HG03025 (cell line): ENCODE measurements around the gene PDCD7.
"Not testable (repeated sequence)": the region's sequence is repeated elsewhere in the genome, so short reads cannot be mapped to it uniquely, and the experiment has no call there.

Source experiments
- ATAC-seq: cut with Tn5 transposase; IDR thresholded peaks from one replicate; pipeline ENCODE4 v1.9.1; 2021; ENCODE audit warnings: mild to moderate bottlenecking, moderate library complexity; ENCODE audit not compliant: unreplicated experiment, low FRiP score

PDCD7 gene, protein sequence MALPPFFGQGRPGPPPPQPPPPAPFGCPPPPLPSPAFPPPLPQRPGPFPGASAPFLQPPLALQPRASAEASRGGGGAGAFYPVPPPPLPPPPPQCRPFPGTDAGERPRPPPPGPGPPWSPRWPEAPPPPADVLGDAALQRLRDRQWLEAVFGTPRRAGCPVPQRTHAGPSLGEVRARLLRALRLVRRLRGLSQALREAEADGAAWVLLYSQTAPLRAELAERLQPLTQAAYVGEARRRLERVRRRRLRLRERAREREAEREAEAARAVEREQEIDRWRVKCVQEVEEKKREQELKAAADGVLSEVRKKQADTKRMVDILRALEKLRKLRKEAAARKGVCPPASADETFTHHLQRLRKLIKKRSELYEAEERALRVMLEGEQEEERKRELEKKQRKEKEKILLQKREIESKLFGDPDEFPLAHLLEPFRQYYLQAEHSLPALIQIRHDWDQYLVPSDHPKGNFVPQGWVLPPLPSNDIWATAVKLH

DNA sequence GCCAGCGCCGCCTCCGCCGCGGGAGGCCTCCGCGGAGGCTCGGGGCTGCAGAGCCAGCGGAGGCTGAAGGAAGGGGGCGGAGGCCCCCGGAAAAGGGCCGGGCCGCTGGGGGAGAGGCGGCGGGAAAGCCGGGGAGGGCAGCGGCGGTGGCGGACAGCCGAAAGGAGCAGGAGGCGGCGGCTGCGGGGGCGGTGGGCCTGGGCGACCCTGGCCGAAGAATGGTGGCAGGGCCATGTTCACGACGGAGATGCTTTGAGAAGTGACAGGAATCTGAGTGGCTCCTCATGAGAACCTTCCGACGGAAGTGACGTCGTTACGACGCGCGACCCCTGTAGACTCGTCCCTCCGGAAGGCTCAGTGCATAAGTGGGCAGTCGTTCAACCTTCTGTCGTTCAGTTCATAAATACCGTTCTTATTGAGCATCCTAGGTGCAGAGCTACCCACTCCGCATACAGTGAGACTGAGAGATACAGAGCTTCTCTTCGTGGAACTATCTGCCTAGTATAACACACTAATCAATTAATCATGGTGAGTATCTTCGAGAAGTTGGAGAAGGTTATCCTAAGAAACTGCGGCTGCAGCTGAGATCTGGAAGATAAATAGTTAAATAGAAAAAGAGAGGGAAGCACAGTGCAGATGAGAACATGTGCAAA is at the start of gene PDCD7:
TSS of gene PDCD7 (minus strand) at position 261 of the 653 bp plus-strand sequence. CDS start at position 234, 27 bp downstream.
- peak; percentile 70 for ATAC-seq

DNA sequence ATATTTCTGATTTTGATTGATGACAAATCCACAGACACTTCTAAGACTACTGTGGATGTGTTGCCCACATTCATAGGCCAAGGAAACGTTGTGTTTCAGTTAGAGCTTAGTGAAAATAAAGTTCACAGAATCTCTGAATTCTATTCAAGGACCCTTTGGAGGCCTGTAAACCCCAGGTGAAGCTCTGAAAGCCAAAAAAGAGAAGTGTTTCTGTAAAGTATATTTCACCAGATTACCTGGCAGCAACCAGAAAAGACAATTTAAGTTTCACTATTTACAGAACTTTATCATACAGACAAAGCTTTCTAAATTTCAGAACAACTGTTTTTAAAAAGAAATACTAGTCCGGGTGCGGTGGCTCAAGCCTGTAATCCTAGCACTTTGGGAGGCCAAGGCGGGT is 48.9 kb upstream of the PDCD7 start:
- no peak for ATAC-seq

DNA sequence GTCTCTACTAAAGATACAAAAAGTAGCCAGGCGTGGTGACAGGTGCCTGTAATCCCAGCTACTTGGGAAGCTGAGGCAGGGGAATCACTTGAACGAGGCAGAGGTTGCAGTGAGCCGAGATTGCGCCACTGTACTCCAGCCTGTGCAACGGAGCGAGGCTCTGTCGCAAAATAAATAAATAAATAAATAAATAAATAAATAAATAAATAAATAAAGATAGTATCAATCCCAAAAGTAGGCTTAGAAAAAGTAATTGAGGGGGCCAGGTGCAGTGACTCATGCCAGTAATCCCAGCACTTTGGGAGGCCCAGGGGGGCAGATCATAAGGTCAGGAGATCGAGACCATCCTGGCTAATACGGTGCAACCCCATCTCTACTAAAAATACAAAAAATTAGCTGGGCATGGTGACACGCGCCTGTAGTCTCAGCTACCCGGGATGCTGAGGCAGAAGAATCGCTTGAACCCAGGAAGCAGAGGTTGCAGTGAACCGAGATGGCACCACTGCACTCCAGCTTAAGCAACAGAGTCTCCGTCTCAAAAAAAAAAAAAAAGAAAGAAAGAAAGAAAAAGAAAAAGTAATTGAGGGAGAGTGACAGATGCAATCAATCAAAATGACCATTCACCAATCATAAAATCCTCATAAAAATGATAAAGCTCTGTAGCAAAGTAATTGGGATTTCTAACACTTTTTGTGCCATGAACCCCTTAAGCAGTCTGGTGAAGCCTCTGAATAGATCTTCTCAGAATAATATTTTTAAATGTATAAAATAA is 48.2 kb upstream of the PDCD7 start:
- not testable (repeated sequence) for ATAC-seq

DNA sequence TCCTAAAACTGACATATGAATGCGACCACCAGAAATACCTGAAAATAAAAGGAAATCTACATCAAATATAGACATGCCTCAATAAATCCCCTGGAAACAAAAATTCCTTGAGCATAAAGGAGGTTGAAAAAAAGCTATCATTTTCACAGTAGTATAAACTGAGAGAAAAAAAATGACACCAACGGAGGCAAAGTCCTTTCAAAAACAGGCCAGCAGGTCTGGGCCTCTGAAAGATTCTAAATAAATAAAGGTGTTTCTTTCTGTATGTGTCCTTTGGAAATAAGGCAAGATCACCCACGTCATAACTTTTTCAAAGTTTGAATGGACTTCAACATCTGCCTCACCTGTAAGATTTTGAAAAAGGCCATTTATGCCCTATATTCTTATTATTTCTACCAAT is 46.6 kb upstream of the PDCD7 start:
- ATAC-seq, result no peak

DNA sequence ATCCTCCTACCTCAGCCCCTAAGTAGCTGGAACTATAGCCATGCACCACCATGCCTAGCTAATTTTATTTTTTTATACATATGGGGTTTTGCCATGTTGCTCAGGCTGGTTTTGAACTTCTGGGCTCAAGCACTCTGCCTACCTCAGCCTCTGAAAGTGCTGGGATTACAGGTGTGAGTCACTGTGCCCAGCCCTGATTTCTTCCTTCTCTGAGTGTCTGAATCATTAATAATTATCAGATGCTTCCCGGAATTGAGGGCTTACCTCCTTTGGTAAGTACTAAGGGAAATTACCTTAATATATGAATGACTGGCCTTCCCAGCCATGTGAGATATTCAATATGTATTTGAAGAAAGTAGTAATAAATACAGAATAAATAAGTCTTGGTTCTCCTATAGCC is 44.3 kb upstream of the PDCD7 start:
- ATAC-seq, result no peak

DNA sequence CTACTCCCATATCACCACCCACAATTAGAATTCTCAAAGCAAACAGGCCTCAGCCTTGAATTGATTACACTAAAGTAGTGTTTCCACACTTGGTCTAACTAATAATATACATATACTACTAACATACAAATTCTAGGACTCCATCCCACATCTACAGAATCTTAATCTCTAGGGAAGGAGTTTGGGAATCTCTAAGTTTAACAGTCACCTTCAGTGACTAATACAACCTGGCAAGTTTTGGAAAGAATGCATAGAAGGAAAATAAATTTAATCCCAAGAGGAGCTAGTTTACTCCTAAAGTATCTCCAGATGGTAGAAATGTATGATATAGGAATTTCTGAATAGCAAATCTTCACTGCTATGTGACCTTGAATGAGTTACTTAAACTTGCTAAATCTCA is 42.4 kb upstream of the PDCD7 start:
- no peak for ATAC-seq

DNA sequence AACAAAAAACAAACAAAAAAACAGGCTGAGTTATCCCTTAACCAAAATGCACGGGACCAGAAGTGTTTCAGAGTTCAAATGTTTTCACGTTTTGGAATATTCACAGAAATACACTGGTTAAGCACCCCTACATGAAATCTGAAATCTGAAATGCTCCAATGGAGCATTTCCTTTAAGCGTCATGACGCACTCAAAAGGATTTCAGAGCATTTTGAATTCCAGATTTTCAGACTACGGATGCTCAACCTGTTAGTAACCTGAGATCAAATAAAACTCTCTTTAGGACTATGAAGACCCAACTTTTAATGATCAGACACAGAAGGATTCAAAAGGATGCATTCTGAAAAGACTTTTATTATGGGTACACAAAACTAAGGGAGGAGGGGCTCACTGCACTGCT is 41.9 kb upstream of the PDCD7 start:
- no peak for ATAC-seq

DNA sequence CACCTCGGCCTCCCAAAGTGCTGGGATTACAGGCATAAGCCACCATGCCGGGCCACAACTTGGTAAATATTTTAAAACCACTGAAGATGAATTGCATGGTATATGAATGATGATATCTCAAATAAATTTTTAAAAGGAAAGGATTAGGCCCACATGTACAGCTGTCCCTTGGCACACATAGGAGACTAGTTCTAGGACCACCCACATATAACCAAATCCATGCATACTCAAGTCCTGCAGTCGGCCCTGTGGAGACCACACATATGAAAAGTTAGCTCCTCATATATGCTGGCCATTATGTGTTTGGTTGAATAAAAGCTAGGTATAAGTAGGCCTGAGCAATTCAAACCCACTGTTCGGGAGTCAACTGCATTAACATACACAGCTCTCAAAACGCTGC is 40.9 kb upstream of the PDCD7 start:
- ATAC-seq, result no peak

DNA sequence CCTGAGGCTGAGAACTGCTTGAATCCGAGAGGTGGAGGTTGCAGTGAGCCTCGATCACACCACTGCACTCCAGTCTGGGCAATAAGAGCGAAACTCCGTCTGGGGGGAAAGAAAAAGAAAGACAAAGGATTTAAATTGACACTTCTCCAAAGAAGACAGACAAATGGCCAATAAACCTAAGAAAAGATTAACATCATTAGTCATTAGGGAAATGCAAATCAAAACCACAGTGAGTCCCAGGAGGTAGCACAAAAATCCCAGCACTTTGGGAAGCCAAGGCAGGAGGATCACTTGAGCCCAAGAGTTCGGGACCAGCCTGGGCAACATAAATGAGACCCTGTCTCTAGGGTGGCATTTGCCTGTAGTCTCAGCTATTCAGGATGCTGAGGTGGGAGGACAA is 38.9 kb upstream of the PDCD7 start:
- no peak for ATAC-seq

DNA sequence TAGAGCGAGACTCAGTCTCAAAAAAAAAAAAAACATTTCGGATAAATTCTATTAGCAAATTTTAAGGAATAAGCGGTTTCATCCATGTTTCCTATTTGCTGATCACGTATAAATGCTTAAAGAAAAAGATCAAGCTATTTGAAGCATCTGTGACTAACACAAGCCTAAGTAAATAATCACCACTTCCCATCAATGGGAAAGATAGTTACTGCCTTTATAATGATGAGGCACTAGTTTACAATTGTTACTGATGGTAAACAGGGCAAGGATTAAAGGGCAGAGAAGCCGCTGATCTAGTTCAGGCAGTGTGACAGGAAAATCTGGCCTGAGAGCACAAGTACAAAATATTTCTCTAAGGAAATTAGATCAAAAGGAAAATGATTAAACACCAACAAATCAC is 37.8 kb upstream of the PDCD7 start:
- ATAC-seq, result no peak

DNA sequence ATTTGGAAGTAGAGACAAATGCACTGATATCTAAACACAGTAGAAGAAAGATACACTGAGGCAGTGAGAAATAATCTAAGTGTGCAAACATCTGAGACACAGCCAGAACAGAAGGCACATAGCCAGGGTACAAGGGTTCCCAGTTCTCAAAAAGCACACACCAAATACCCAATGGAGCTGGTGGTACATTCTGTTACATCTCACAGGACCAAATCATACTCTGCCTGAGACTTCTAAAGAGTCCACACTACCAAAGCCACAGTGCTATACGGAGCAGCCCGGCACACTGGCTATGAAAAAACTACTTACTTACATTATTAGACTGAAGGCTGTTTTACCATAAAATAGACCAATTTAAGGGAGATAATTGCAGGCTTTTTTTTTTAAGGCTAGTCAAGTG is 32.3 kb upstream of the PDCD7 start:
- no peak for ATAC-seq

DNA sequence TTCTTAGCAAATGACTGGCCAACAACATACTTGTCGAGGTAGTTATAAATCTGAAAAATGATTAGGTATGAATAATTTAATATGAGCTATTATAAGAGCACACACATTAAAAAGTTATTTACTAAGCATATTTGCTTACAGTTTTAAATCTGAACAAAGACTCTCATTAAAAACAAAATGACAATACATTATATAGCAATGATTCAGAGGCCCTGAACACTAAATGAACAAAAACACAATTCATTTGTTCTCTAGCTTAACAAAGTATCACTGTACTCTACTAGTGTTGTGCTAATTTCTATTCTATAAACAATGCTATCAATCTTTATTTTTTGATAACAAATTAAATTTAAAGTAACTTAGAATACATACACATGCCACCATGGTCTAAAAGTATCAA is 30.5 kb upstream of the PDCD7 start:
- ATAC-seq, result no peak

DNA sequence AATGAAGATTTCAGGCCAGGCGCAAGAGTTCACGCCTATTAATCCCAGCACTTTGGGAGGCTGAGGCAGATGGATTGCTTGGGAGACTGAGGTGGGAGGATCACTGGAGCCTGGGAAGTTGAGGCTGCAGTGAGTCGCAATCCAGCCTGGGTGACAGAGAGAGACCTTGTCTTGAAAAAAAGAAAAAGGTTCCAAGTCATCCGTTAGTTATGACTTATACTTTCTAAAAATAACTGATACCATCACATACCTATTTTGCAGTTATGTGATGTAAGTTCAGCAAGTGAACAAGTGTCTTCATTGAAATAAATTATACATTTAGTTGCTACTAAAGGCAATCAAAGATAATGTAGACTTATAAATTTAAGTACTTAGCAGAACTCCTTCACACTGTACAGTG is 29.4 kb upstream of the PDCD7 start:
- no peak for ATAC-seq

DNA sequence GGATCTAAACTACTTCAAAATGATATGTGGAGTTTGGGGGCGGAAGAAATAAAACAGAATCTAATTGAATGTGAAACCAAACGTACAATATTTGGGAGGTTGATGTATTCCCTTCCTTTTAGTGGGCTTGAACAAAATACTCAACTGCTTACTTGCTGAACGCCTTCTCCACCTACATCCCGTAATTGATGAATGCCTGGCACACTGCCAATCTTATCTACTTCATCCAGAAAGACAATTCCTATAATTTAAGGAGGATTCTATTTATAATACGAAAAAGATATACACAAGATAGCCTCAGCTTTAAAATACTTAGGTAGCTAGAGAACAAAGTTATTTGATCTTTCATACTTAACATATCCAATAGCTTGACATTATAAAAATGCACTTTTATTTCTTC is 23.1 kb upstream of the PDCD7 start:
- ATAC-seq, result no peak

DNA sequence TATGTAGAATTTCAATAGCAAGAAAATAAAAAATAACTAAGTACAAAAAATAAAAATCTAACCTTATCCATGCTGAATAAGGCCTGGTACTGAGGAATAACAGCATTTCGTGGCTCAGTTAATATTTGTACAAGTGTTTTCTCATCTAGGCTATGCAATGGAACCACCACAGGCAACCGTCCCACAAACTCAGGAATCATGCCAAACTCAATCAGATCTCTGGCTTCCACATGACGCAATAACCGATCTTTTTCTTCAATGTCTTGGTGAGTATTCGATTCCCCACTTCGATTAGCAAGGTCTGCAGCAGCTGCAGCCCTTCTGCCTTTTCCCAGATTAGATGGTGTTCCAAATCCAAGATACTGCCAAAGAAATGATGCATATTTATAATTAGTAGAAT is 21.1 kb upstream of the PDCD7 start:
- ATAC-seq, result no peak

DNA sequence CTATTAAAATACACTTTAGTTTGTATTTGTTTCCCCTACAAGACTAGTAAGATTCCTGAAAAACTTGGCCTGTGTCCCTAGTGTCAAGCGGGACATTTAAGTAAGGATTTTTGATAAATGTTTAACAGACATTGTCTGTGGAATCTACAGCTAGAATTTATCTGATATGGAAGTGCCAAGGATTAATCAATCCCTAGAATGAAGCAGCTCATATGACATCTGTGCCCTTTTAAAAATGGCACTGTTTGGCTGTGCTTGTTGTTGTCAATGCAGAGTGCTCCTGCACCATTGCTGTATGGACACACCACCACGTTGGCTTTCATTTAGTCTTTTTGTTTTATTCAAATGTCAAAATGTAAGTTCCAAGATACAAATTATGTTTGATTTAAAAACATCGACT is 14.3 kb upstream of the PDCD7 start:
- ATAC-seq, result no peak

DNA sequence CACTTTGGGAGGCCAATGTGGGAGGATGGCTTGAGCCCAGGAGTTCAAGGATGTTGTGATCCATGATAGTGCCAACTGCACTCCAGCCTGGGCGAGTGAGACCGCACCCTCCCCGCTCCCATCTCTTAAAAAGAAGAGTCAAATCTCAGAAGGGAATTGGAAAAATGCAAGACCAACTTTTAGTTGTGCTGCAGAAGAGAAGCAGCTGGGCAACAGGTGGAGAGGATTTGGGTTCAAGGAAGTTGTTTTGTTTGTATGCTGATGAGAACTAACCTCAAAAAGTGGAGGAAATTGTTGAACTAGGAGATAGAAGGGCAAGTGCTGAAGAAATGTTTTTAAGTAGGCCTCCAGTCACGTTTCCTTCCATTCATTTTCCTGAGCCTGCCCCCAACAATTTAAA is 12.8 kb upstream of the PDCD7 start:
- ATAC-seq, result no peak

DNA sequence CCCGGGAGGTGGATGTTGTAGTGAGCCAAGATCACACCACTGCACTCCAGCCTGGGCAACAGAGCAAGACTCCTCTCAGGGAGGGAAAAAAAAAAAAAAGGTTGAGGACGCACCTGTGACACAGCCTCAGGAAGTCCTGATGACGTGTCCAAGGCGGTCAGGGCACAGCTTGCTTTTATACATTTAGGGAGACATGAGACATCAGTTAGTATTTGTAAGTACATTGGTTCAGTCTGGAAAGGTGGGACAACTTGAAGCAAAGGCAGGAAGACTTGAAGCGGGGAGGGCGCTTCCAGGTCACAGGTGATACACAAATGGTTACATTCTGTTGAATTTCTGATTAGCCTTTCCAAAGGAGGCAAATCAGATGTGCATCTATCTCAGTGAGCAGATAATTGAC is 5.0 kb upstream of the PDCD7 start:
- ATAC-seq, result not testable (repeated sequence)

DNA sequence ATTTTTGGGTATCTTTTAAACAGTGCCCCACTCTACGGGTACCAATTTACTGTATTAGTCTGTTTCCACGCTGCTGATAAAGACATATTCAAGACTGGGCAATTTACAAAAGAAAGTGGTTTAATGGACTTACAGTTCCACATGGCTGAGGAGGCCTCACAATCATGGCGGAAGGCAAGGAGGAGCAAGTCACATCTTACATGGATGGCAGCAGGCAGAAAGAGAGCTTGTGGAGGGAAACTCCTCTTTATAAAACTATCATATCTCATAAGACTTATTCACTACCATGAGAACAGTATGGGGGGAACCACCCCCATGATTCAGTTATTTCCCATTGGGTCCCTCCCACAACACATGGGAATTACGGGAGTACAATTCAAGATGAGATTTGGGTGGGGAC is 4.3 kb upstream of the PDCD7 start:
- ATAC-seq, result not testable (repeated sequence)

DNA sequence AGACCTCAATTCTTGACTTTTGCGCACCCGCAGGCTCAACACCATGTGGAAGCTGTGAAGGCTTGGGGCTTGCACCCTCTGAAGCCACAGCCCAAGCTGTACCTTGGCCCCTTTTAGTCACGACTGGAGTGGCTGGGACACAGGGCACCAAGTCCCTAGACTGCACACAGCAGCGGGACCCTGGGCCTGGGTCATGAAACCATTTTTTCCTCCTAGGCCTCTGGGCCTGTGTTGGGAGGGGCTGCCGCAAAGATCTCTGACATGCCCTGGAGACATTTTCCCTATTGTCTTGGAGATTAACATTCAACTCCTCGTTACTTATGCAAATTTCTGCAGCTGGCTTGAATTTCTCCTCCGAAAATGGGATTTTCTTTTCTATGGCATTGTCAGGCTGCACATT is 3.5 kb upstream of the PDCD7 start:
- ATAC-seq, result not testable (repeated sequence)

DNA sequence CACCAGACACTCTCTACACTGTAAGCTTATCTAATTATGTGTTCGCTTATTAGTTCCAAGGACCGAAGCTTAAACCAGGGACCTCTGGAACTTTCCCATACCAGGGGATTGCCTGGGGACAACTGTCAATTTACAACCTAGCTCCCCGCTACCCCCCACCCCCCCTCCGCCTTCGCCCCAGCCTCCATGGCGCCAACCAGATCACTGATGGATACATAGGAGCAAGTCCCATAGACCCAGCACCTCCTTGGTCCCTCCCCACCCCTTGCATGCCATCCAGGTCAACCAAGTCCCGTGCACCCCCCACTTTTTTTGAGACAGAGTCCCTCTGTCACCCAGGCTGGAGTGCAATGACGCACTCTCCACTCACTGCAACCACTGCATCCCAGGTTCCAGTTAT is 930 bp upstream of the PDCD7 start:
- no peak for ATAC-seq
